Activated CD8-positive, alpha-beta T cell treated with anti-CD3 and anti-CD28 coated beads for 36 hours (primary cell): ENCODE measurements around the gene PLAAT5. TPM values are rescaled to one million over a fixed set of nuclear protein-coding genes. Genes with fewer than 3 reads are reported as not detected.

Experiments used
- ATAC-seq: fragments of 200-7000 bp; cut with Tn5 transposase; one replicate; pipeline ENCODE4 v1.10.0; 2021; ENCODE audit warnings: mild to moderate bottlenecking, moderate library complexity
- CTCF ChIA-PET: fragments of 350-600 bp; sonication (Branson Sonifier 250); formaldehyde crosslinking; loops from one replicate; lab custom pipeline; 2021; ENCODE audit warnings: antibody characterized with exemption; lab: Charles Lee
- POLR2A ChIA-PET: fragments of 350-600 bp; sonication (Branson Sonifier 250); formaldehyde crosslinking; loops from one replicate; lab custom pipeline; 2021; ENCODE audit warnings: antibody characterized with exemption; lab: Charles Lee
- DNase-seq: peaks from one replicate; pipeline ENCODE4 v3.0.0-alpha.2; 2020
- H3K27ac Mint-ChIP-seq: one replicate; pipeline ENCODE4 v1.8.0; 2021; ENCODE audit warnings: mild to moderate bottlenecking, mixed read lengths
- H3K27me3 Mint-ChIP-seq: one replicate; pipeline ENCODE4 v1.8.0; 2021; ENCODE audit warnings: mixed read lengths
- H3K36me3 Mint-ChIP-seq: one replicate; pipeline ENCODE4 v1.8.0; 2021; ENCODE audit warnings: low read depth, mixed read lengths
- H3K4me1 Mint-ChIP-seq: one replicate; pipeline ENCODE4 v1.8.0; 2021; ENCODE audit warnings: low read depth, mixed read lengths
- H3K4me3 Mint-ChIP-seq: one replicate; pipeline ENCODE4 v1.8.0; 2021; ENCODE audit warnings: mild to moderate bottlenecking, moderate library complexity, mixed read lengths
- H3K9me3 Mint-ChIP-seq: one replicate; pipeline ENCODE4 v1.8.0; 2021; ENCODE audit warnings: mixed read lengths
- CTCF ChIP-seq: fragments of 200-600 bp; IDR thresholded peaks from one replicate; pipeline ENCODE4 v1.8.0; 2022; ENCODE audit warnings: antibody characterized with exemption, mild to moderate bottlenecking
- intact Hi-C: fragments of 100-400 bp; cut with micrococcal nuclease; formaldehyde crosslinking; loops from one replicate; pipeline ENCODE4 v1.10.0; 2022
- total RNA-seq, 2 experiments: library from RNA; stranded (reverse); gene quantifications; one replicate each; pipeline ENCODE4 v1.2.3, GENCODE V29; 2021

The PLAAT5 gene
- total RNA-seq, 2 experiments from 2014 or later = 0.16 to 0.29 TPM

GRCh38 chr11:63427971-63428508 is 62.9 kb downstream of the PLAAT5 start:
- Mint-ChIP-seq H3K27me3 (peaks cover 21% of the 10 kb centered on the region), H3K9me3 (no peaks in the 10 kb centered on the region), H3K4me1 (no peaks in the 10 kb centered on the region), H3K27ac (no peak overlapping the region), H3K36me3 (no peaks in the 10 kb centered on the region), H3K4me3 (no peak overlapping the region)
- intact Hi-C loops = no loop called here
- ChIA-PET CTCF (no interaction called here), POLR2A (no interaction called here)
- DNase-seq = peak; percentile 2
- TF ChIP-seq CTCF = no peak
- ATAC-seq = no peak

- Mint-ChIP-seq H3K27ac (no peak overlapping the region), H3K36me3 (peaks cover 6% of the 10 kb centered on the region), H3K9me3 (peaks cover 5% of the 10 kb centered on the region), H3K4me3 (no peak overlapping the region), H3K27me3 (no peaks in the 10 kb centered on the region), H3K4me1 (peaks cover 13% of the 10 kb centered on the region)
- ATAC-seq = no peak
- CTCF ChIA-PET = no interaction called here
- no peak for TF ChIP-seq CTCF
- no peak for DNase-seq
- intact Hi-C loops = no loop called here
- POLR2A ChIA-PET = no interaction called here
Measured at GRCh38 chr11:63417174-63417852, 73.7 kb downstream of the PLAAT5 start.

Other genes starting within 250 kb of the PLAAT5 start
- not detected for gene SLC22A25, start 247.6 kb downstream of the PLAAT5 start, total RNA-seq
- gene SLC22A9, start 121.4 kb downstream of the PLAAT5 start, total RNA-seq = not detected
- not detected for gene LGALS12, start 14.9 kb upstream of the PLAAT5 start, total RNA-seq
- gene PLAAT4, start 45.6 kb upstream of the PLAAT5 start, total RNA-seq = 10 to 100 TPM; 24.1 to 26.2 TPM
- under 1 TPM in 1 of 2 experiments, not detected in 1; 0.38 TPM for gene PLAAT2, start 72.2 kb upstream of the PLAAT5 start, total RNA-seq
- 1 to 10 TPM; 4.8 to 6.5 TPM for gene PLAAT3, start 123.3 kb upstream of the PLAAT5 start, total RNA-seq
- 10 to 100 TPM; 24.1 to 24.4 TPM for gene ATL3, start 180.2 kb upstream of the PLAAT5 start, total RNA-seq
- 10 to 100 TPM; 32.1 to 34.0 TPM for gene RTN3, start 190.3 kb upstream of the PLAAT5 start, total RNA-seq